ENCODE data around the gene CRYBB3. TPM values are rescaled to one million over a fixed set of nuclear protein-coding genes. Genes with fewer than 3 reads are reported as not detected.
A peak's percentile ranks its signal among the peaks of the same experiment; 100 is the strongest.

The CRYBB3 gene
- total RNA-seq, 1 experiment from 2014 or later = 0.48 TPM

DNA sequence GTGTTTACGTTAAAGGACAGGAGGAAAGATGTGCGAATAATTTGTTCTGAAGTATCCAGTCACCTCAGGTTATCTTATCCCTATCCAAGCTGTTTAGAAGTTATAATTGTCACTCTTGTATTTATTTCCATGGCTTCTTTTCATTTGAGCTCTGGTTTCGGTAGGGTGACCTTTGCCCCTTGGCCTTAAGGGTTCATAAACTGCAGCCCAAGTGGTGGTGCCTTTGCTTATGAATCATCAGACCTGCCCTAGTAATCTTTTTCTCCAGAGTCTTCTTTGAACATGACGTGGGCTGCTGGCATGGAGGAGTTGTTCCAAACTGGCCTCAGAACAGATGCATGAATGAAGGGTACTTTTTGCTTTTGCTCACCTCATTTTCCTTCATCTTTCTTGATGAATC lies 6.5 kb upstream of the CRYBB3 start (continued):
- TF ChIP-seq, protein P1, sequence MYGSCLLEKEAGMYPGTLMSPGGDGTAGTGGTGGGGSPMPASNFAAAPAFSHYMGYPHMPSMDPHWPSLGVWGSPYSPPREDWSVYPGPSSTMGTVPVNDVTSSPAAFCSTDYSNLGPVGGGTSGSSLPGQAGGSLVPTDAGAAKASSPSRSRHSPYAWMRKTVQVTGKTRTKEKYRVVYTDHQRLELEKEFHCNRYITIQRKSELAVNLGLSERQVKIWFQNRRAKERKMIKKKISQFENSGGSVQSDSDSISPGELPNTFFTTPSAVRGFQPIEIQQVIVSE (CRISPR knock-in tag; IDR thresholded peaks at IDR 0.05; ENCODE audit: borderline replicate concordance) = no peak
- TF ChIP-seq FOXJ3 (CRISPR knock-in tag; IDR thresholded peaks at IDR 0.05; ENCODE audit: borderline replicate concordance) (no peak), PRRX2 (CRISPR knock-in tag; IDR thresholded peaks at IDR 0.05) (no peak)

DNA sequence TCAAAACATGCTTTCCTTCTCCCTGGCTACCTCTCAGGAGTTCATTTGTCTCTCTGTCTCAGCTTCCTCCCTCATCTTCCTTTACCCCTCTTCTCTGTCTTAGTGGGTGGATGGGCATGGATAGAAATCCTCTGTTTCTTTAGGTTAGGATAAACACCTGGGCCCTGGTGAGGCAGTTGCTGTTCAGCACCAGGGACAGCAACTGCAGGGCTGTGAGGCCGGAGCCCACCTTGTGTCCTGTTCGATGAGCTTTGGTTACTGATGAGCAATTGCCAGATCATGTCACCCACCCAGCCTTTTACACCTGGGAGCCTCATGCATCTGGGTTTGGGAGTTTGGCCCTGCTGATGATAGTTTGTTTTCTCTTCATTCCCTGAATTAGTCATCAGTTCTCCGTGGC lies 6.1 kb upstream of the CRYBB3 start:
- CTCF ChIA-PET = interaction anchor here (0.6 to 1.7 kb wide), 4 partner anchors 9 to 143 kb away, joined by 3 to 10 read pairs (median 4); no protein-coding TSS in a partner anchor
- peak; percentile 44; the same call in 1 of the 2 replicates for ATAC-seq
- POLR2A ChIA-PET = no interaction called here
- TF ChIP-seq, protein P2, sequence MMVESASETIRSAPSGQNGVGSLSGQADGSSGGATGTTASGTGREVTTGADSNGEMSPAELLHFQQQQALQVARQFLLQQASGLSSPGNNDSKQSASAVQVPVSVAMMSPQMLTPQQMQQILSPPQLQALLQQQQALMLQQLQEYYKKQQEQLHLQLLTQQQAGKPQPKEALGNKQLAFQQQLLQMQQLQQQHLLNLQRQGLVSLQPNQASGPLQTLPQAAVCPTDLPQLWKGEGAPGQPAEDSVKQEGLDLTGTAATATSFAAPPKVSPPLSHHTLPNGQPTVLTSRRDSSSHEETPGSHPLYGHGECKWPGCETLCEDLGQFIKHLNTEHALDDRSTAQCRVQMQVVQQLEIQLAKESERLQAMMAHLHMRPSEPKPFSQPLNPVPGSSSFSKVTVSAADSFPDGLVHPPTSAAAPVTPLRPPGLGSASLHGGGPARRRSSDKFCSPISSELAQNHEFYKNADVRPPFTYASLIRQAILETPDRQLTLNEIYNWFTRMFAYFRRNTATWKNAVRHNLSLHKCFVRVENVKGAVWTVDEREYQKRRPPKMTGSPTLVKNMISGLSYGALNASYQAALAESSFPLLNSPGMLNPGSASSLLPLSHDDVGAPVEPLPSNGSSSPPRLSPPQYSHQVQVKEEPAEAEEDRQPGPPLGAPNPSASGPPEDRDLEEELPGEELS (CRISPR knock-in tag; IDR thresholded peaks at IDR 0.05) = peak; percentile 70; the same call in 1 of the 2 replicates
- TF ChIP-seq, protein P3, sequence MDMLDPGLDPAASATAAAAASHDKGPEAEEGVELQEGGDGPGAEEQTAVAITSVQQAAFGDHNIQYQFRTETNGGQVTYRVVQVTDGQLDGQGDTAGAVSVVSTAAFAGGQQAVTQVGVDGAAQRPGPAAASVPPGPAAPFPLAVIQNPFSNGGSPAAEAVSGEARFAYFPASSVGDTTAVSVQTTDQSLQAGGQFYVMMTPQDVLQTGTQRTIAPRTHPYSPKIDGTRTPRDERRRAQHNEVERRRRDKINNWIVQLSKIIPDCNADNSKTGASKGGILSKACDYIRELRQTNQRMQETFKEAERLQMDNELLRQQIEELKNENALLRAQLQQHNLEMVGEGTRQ (CRISPR knock-in tag; IDR thresholded peaks at IDR 0.05) = no peak
- TF ChIP-seq, protein P4, sequence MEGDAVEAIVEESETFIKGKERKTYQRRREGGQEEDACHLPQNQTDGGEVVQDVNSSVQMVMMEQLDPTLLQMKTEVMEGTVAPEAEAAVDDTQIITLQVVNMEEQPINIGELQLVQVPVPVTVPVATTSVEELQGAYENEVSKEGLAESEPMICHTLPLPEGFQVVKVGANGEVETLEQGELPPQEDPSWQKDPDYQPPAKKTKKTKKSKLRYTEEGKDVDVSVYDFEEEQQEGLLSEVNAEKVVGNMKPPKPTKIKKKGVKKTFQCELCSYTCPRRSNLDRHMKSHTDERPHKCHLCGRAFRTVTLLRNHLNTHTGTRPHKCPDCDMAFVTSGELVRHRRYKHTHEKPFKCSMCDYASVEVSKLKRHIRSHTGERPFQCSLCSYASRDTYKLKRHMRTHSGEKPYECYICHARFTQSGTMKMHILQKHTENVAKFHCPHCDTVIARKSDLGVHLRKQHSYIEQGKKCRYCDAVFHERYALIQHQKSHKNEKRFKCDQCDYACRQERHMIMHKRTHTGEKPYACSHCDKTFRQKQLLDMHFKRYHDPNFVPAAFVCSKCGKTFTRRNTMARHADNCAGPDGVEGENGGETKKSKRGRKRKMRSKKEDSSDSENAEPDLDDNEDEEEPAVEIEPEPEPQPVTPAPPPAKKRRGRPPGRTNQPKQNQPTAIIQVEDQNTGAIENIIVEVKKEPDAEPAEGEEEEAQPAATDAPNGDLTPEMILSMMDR (IDR thresholded peaks at IDR 0.05) = no peak
- TF ChIP-seq IRF2 (CRISPR knock-in tag; IDR thresholded peaks at IDR 0.05; ENCODE audit: borderline replicate concordance, low read depth) = no peak
- TF ChIP-seq GTF2I (CRISPR knock-in tag; conservative IDR thresholded peaks at IDR 0.05) = no peak
- 0 out of 2 replicates have a peak, but pooled peaks have one; percentile 52 for TF ChIP-seq ZNF232 (CRISPR knock-in tag; IDR thresholded peaks at IDR 0.05)
- TF ChIP-seq, protein P5, sequence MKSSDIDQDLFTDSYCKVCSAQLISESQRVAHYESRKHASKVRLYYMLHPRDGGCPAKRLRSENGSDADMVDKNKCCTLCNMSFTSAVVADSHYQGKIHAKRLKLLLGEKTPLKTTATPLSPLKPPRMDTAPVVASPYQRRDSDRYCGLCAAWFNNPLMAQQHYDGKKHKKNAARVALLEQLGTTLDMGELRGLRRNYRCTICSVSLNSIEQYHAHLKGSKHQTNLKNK (CRISPR knock-in tag; IDR thresholded peaks at IDR 0.05) = no peak
- TF ChIP-seq MYBL2 (CRISPR knock-in tag; IDR thresholded peaks at IDR 0.05) = no peak
- no peak for TF ChIP-seq TEAD1 (CRISPR knock-in tag; IDR thresholded peaks at IDR 0.05)
- TF ChIP-seq CBFB (CRISPR knock-in tag; IDR thresholded peaks at IDR 0.05; ENCODE audit: low read depth) = no peak
- no peak for TF ChIP-seq SMAD4 (CRISPR knock-in tag; IDR thresholded peaks at IDR 0.05)
- TF ChIP-seq JUN (CRISPR knock-in tag; IDR thresholded peaks at IDR 0.05) = 0 out of 2 replicates have a peak, but pooled peaks have one; percentile 75
- TF ChIP-seq ZNF121 (CRISPR knock-in tag; IDR thresholded peaks at IDR 0.05) = no peak
- peak; percentile 66; the same call in 1 of the 2 replicates for TF ChIP-seq TEAD4 (CRISPR knock-in tag; IDR thresholded peaks at IDR 0.05)
- TF ChIP-seq OVOL2 (CRISPR knock-in tag; IDR thresholded peaks at IDR 0.05; ENCODE audit: borderline replicate concordance) = no peak
- no peak for TF ChIP-seq ZNF396 (CRISPR knock-in tag; IDR thresholded peaks at IDR 0.05; ENCODE audit: borderline replicate concordance)
- no peak for TF ChIP-seq ATF1 (CRISPR knock-in tag; IDR thresholded peaks at IDR 0.05)
- TF ChIP-seq, protein P6, sequence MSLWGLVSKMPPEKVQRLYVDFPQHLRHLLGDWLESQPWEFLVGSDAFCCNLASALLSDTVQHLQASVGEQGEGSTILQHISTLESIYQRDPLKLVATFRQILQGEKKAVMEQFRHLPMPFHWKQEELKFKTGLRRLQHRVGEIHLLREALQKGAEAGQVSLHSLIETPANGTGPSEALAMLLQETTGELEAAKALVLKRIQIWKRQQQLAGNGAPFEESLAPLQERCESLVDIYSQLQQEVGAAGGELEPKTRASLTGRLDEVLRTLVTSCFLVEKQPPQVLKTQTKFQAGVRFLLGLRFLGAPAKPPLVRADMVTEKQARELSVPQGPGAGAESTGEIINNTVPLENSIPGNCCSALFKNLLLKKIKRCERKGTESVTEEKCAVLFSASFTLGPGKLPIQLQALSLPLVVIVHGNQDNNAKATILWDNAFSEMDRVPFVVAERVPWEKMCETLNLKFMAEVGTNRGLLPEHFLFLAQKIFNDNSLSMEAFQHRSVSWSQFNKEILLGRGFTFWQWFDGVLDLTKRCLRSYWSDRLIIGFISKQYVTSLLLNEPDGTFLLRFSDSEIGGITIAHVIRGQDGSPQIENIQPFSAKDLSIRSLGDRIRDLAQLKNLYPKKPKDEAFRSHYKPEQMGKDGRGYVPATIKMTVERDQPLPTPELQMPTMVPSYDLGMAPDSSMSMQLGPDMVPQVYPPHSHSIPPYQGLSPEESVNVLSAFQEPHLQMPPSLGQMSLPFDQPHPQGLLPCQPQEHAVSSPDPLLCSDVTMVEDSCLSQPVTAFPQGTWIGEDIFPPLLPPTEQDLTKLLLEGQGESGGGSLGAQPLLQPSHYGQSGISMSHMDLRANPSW (CRISPR knock-in tag; conservative IDR thresholded peaks at IDR 0.05; ENCODE audit: low read depth) = no peak
- no peak for TF ChIP-seq RORB (CRISPR knock-in tag; IDR thresholded peaks at IDR 0.05)
- 0 out of 2 replicates have a peak, but pooled peaks have one; percentile 24 for TF ChIP-seq CREB1 (CRISPR knock-in tag; IDR thresholded peaks at IDR 0.05)
- no peak for TF ChIP-seq NR1H2 (CRISPR knock-in tag; IDR thresholded peaks at IDR 0.05)
- TF ChIP-seq PRRX2 (CRISPR knock-in tag; IDR thresholded peaks at IDR 0.05) = no peak
- TF ChIP-seq ZNF423 (CRISPR knock-in tag; IDR thresholded peaks at IDR 0.05) = no peak
- TF ChIP-seq, protein P7, sequence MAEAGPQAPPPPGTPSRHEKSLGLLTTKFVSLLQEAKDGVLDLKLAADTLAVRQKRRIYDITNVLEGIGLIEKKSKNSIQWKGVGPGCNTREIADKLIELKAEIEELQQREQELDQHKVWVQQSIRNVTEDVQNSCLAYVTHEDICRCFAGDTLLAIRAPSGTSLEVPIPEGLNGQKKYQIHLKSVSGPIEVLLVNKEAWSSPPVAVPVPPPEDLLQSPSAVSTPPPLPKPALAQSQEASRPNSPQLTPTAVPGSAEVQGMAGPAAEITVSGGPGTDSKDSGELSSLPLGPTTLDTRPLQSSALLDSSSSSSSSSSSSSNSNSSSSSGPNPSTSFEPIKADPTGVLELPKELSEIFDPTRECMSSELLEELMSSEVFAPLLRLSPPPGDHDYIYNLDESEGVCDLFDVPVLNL (CRISPR knock-in tag; IDR thresholded peaks at IDR 0.05; ENCODE audit: borderline replicate concordance, low read depth) = no peak
- TF ChIP-seq RELA (CRISPR knock-in tag; IDR thresholded peaks at IDR 0.05; ENCODE audit: borderline replicate concordance) = no peak
- 0 out of 2 replicates have a peak, but pooled peaks have one; percentile 36 for TF ChIP-seq FOXP1 (CRISPR knock-in tag; IDR thresholded peaks at IDR 0.05; ENCODE audit: borderline replicate concordance)

More for the DNA sequence above, 6.1 kb upstream of the CRYBB3 start:
- DNase-seq (ENCODE audit: low spot score) = peak; percentile 43
- no peak overlapping the region for H3K27ac Mint-ChIP-seq
- no peaks in the 10 kb centered on the region for H3K4me1 Mint-ChIP-seq
- H3K4me3 Mint-ChIP-seq = no peak overlapping the region
- no peaks in the 10 kb centered on the region for H3K27me3 Mint-ChIP-seq (ENCODE audit: low read depth)
- H3K36me3 Mint-ChIP-seq = peaks cover 19% of the 10 kb centered on the region
- H3K9me3 Mint-ChIP-seq = peaks cover 10% of the 10 kb centered on the region; the same call in 1 of the 2 replicates

Measured in WTC11 (cell line).